Measurements from ENCODE around the gene DHX35.

- TF ChIP-seq ZNF157 (tag by site-specific recombination; IDR thresholded peaks at IDR 0.05) (no peak), AEBP2 (tag by site-specific recombination; IDR thresholded peaks at IDR 0.05; ENCODE audit: borderline replicate concordance) (no peak)
Observed at GRCh38 chr20:39082622-39083398, 120.7 kb downstream of the DHX35 start.

Measured in HEK293 (cell line).